Measurements from ENCODE around the gene SUSD2. TPM values are rescaled to one million over a fixed set of nuclear protein-coding genes. Genes with fewer than 3 reads are reported as not detected.

SUSD2 gene
- total and polyA plus RNA-seq, 4 donors, result 0.14 to 2.5 (median 0.52) TPM

- Histone ChIP-seq H3K4me1 (ENCODE audit: control insufficient read depth in 4 of 4, insufficient read depth in 4 of 4, low read length in 3 of 4) (peaks cover 0 to 14% (median 6%) of the 10 kb centered on the region in 4 donors), H3K27ac (ENCODE audit: low read depth in 1 of 2, low read length in 2 of 2) (no peak overlapping the region), H3K4me3 (ENCODE audit: low read depth in 1 of 3, low read length in 3 of 3) (no peak overlapping the region), H3K27me3 (ENCODE audit: control insufficient read depth in 4 of 4, insufficient read depth in 4 of 4, low read length in 3 of 4) (no peaks in the 10 kb centered on the region), H3K9me3 (ENCODE audit: control insufficient read depth in 4 of 4, low read length in 3 of 4) (no peaks in the 10 kb centered on the region), H3K9ac (ENCODE audit: low read depth in 1 of 2, low read length in 2 of 2) (no peak overlapping the region), H3K36me3 (ENCODE audit: control insufficient read depth in 4 of 4, insufficient read depth in 3 of 4, low read depth in 1 of 4, low read length in 3 of 4) (peaks cover 0 to 26% (median 7%) of the 10 kb centered on the region in 4 donors)
- TF ChIP-seq ZBTB33 (IDR thresholded peaks at IDR 0.05), result no peak
- TF ChIP-seq MAX (IDR thresholded peaks at IDR 0.05), result no peak
- TF ChIP-seq FOXA1 (IDR thresholded peaks at IDR 0.05), result no peak
- TF ChIP-seq GABPA (IDR thresholded peaks at IDR 0.05 in 1 of 2, conservative IDR thresholded peaks at IDR 0.05 in 1 of 2), result no peak
- no peak for TF ChIP-seq SP1 (IDR thresholded peaks at IDR 0.05)
- no peak for TF ChIP-seq CTCF (IDR thresholded peaks at IDR 0.05; ENCODE audit: low read depth, low read length, missing input control)
- TF ChIP-seq NR2F2 (IDR thresholded peaks at IDR 0.05), result no peak
- TF ChIP-seq RXRA (IDR thresholded peaks at IDR 0.05), result no peak
- TF ChIP-seq, protein P1, sequence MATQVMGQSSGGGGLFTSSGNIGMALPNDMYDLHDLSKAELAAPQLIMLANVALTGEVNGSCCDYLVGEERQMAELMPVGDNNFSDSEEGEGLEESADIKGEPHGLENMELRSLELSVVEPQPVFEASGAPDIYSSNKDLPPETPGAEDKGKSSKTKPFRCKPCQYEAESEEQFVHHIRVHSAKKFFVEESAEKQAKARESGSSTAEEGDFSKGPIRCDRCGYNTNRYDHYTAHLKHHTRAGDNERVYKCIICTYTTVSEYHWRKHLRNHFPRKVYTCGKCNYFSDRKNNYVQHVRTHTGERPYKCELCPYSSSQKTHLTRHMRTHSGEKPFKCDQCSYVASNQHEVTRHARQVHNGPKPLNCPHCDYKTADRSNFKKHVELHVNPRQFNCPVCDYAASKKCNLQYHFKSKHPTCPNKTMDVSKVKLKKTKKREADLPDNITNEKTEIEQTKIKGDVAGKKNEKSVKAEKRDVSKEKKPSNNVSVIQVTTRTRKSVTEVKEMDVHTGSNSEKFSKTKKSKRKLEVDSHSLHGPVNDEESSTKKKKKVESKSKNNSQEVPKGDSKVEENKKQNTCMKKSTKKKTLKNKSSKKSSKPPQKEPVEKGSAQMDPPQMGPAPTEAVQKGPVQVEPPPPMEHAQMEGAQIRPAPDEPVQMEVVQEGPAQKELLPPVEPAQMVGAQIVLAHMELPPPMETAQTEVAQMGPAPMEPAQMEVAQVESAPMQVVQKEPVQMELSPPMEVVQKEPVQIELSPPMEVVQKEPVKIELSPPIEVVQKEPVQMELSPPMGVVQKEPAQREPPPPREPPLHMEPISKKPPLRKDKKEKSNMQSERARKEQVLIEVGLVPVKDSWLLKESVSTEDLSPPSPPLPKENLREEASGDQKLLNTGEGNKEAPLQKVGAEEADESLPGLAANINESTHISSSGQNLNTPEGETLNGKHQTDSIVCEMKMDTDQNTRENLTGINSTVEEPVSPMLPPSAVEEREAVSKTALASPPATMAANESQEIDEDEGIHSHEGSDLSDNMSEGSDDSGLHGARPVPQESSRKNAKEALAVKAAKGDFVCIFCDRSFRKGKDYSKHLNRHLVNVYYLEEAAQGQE (IDR thresholded peaks at IDR 0.05), result no peak
- TF ChIP-seq TAF1 (conservative IDR thresholded peaks at IDR 0.05), result no peak
- DNase-seq (ENCODE audit: low spot score), result no peak
- 94% methylated on average over 5 of the region's 5 CpGs for WGBS
Observed at GRCh38 chr22:24177045-24177444, 4.2 kb upstream of the SUSD2 start.

DNA sequence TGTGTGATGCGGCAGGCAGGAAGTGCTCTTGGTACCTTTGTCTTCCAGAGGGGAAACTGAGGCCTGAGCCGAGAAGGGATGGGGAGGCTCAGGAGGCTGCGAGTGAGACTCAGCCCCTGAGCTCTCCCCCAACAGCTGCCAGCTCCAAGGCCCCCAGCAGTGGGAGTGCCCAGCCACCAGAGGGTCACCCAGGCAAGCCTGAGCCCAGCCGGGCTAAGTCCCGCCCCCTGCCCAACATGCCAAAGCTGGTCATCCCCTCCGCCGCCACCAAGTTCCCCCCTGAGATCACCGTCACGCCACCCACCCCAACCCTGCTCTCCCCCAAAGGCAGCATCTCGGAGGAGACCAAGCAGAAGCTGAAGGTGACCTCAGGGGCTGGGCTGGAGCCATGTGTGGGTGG lies 3.8 kb upstream of the SUSD2 start:
- Histone ChIP-seq H3K27ac (ENCODE audit: low read depth in 1 of 2, low read length in 2 of 2) (no peak overlapping the region), H3K9me3 (ENCODE audit: control insufficient read depth in 4 of 4, low read length in 3 of 4) (no peaks in the 10 kb centered on the region), H3K4me3 (ENCODE audit: low read depth in 1 of 3, low read length in 3 of 3) (no peak overlapping the region), H3K27me3 (ENCODE audit: control insufficient read depth in 4 of 4, insufficient read depth in 4 of 4, low read length in 3 of 4) (no peaks in the 10 kb centered on the region), H3K4me1 (ENCODE audit: control insufficient read depth in 4 of 4, insufficient read depth in 4 of 4, low read length in 3 of 4) (peaks cover 0 to 14% (median 6%) of the 10 kb centered on the region in 4 donors), H3K9ac (ENCODE audit: low read depth in 1 of 2, low read length in 2 of 2) (no peak overlapping the region), H3K36me3 (ENCODE audit: control insufficient read depth in 4 of 4, insufficient read depth in 3 of 4, low read depth in 1 of 4, low read length in 3 of 4) (peaks cover 0 to 22% (median 7%) of the 10 kb centered on the region in 4 donors)
- 96% methylated on average over 10 of the region's 10 CpGs for WGBS
- no peak for TF ChIP-seq SP1 (IDR thresholded peaks at IDR 0.05)
- TF ChIP-seq FOXA1 (IDR thresholded peaks at IDR 0.05), result no peak
- no peak for TF ChIP-seq EGR1 (IDR thresholded peaks at IDR 0.05; ENCODE audit: low read depth in 2 of 2)
- TF ChIP-seq GABPA (IDR thresholded peaks at IDR 0.05 in 1 of 2, conservative IDR thresholded peaks at IDR 0.05 in 1 of 2), result no peak
- TF ChIP-seq YY1 (IDR thresholded peaks at IDR 0.05), result no peak
- TF ChIP-seq ZBTB33 (IDR thresholded peaks at IDR 0.05), result no peak
- no peak for TF ChIP-seq JUND (IDR thresholded peaks at IDR 0.05)
- no peak for TF ChIP-seq HNF4A (conservative IDR thresholded peaks at IDR 0.05)
- TF ChIP-seq ATF3 (IDR thresholded peaks at IDR 0.05), result no peak
- TF ChIP-seq HNF4G (IDR thresholded peaks at IDR 0.05), result no peak
- TF ChIP-seq RAD21 (IDR thresholded peaks at IDR 0.05), result no peak
- TF ChIP-seq, protein P1 (IDR thresholded peaks at IDR 0.05), result no peak
- no peak for DNase-seq (ENCODE audit: low spot score)
